ENCODE results near the gene CEP85. TPM values are rescaled to one million over a fixed set of nuclear protein-coding genes. Genes with fewer than 3 reads are reported as not detected.

Gene CEP85
- total RNA-seq, 2 experiments from 2014 or later = 32.8 to 33.7 TPM

GRCh38 chr1:26276432-26276838 is 42.4 kb downstream of the CEP85 start:
- intact Hi-C loops (cut with micrococcal nuclease) = loop anchor here (2.0 to 5.0 kb wide), 2 partner anchors 44 to 111 kb away; no protein-coding TSS in a partner anchor
- DNase-seq (no peak), ATAC-seq (no peak)
- ChIA-PET CTCF (interaction anchor here (0.8 to 8.9 kb wide), 31 partner anchors 10 to 280 kb away, joined by 3 to 282 read pairs (median 5); partner anchors contain the start of genes CD52, UBXN11 and ZNF593), POLR2A (interaction anchor here (1.1 to 19.5 kb wide), 3 partner anchors 11 to 53 kb away, joined by 3 to 284 read pairs (median 53); partner anchors contain the start of gene CD52)
- Mint-ChIP-seq H3K36me3 (ENCODE audit: low read depth) (peaks cover 64% of the 10 kb centered on the region), H3K4me1 (ENCODE audit: low read depth) (peaks cover 60% of the 10 kb centered on the region), H3K27ac (peak overlapping the region; percentile 92), H3K27me3 (no peaks in the 10 kb centered on the region), H3K4me3 (peak overlapping the region; percentile 23), H3K9me3 (no peaks in the 10 kb centered on the region)
- no peak for TF ChIP-seq CTCF (IDR thresholded peaks at IDR 0.05)

GRCh38 chr1:26277261-26277661 is 43.3 kb downstream of the CEP85 start:
- Mint-ChIP-seq H3K27me3 (no peaks in the 10 kb centered on the region), H3K4me1 (ENCODE audit: low read depth) (peaks cover 66% of the 10 kb centered on the region), H3K36me3 (ENCODE audit: low read depth) (peaks cover 67% of the 10 kb centered on the region), H3K4me3 (peak overlapping the region; percentile 23), H3K27ac (peak overlapping the region; percentile 92), H3K9me3 (no peaks in the 10 kb centered on the region)
- ChIA-PET CTCF (interaction anchor here (0.7 to 8.9 kb wide), 9 partner anchors 10 to 140 kb away, joined by 3 to 282 read pairs (median 24); partner anchors contain the start of genes CD52, CEP85, UBXN11 and ZNF593), POLR2A (interaction anchor here (0.6 to 19.5 kb wide), 6 partner anchors 10 to 150 kb away, joined by 3 to 284 read pairs (median 4); partner anchors contain the start of genes CD52 and ZNF593)
- TF ChIP-seq CTCF (IDR thresholded peaks at IDR 0.05) = no peak
- DNase-seq (no peak), ATAC-seq (no peak)
- intact Hi-C loops (cut with micrococcal nuclease) = loop anchor here (2.0 to 5.0 kb wide), 2 partner anchors 44 to 110 kb away; no protein-coding TSS in a partner anchor

GRCh38 chr1:26277719-26278118 is 43.7 kb downstream of the CEP85 start:
- peaks cover 70% of the 10 kb centered on the region for H3K4me1 Mint-ChIP-seq (ENCODE audit: low read depth)
- H3K4me3 Mint-ChIP-seq = peak overlapping the region; percentile 88
- H3K27ac Mint-ChIP-seq = peak overlapping the region; percentile 92
- DNase-seq (no peak), ATAC-seq (no peak)
- H3K9me3 Mint-ChIP-seq = no peaks in the 10 kb centered on the region
- intact Hi-C loops (cut with micrococcal nuclease) = loop anchor here (2.0 to 5.0 kb wide), 2 partner anchors 43 to 110 kb away; no protein-coding TSS in a partner anchor
- no peaks in the 10 kb centered on the region for H3K27me3 Mint-ChIP-seq
- CTCF ChIA-PET = interaction anchor here (0.7 to 8.9 kb wide), 9 partner anchors 9 to 139 kb away, joined by 3 to 282 read pairs (median 24); partner anchors contain the start of genes CD52, CEP85, UBXN11 and ZNF593
- POLR2A ChIA-PET = interaction anchor here (0.6 to 19.5 kb wide), 7 partner anchors 10 to 150 kb away, joined by 3 to 284 read pairs (median 3); partner anchors contain the start of genes CD52 and ZNF593
- H3K36me3 Mint-ChIP-seq (ENCODE audit: low read depth) = peaks cover 69% of the 10 kb centered on the region
- no peak for TF ChIP-seq CTCF (IDR thresholded peaks at IDR 0.05)

GRCh38 chr1:26278303-26278702 is 44.3 kb downstream of the CEP85 start:
- H3K27ac Mint-ChIP-seq = peak overlapping the region; percentile 92
- no peaks in the 10 kb centered on the region for H3K27me3 Mint-ChIP-seq
- DNase-seq (peak; percentile 26), ATAC-seq (no peak)
- peak overlapping the region; percentile 88 for H3K4me3 Mint-ChIP-seq
- no peak for TF ChIP-seq CTCF (IDR thresholded peaks at IDR 0.05)
- intact Hi-C loops (cut with micrococcal nuclease) = loop anchor here (5.0 kb wide), 1 partner anchor 109 kb away; no protein-coding TSS in a partner anchor
- ChIA-PET CTCF (interaction anchor here (1.1 to 8.9 kb wide), 8 partner anchors 9 to 138 kb away, joined by 3 to 282 read pairs (median 26); partner anchors contain the start of genes CD52, CEP85 and UBXN11), POLR2A (interaction anchor here (0.8 to 19.5 kb wide), 3 partner anchors 9 to 100 kb away, joined by 3 to 284 read pairs (median 53); partner anchors contain the start of gene CD52)
- H3K9me3 Mint-ChIP-seq = no peaks in the 10 kb centered on the region
- peaks cover 76% of the 10 kb centered on the region for H3K4me1 Mint-ChIP-seq (ENCODE audit: low read depth)
- peaks cover 71% of the 10 kb centered on the region for H3K36me3 Mint-ChIP-seq (ENCODE audit: low read depth)

Measured in activated CD8-positive, alpha-beta T cell treated with anti-CD3 and anti-CD28 coated beads for 36 hours (primary cell).